Suprapubic skin (tissue), 4 donors: Measurements from ENCODE around the gene RBMS1.

Experiments
- CTCF ChIP-seq, 2 donors: fragments of 200-600 bp in 1 of 2; fragments of 450-650 bp in 1 of 2; sonication (generic) in 1 of 2; IDR thresholded peaks; one replicate each; pipeline ENCODE4 v1.5.1; 2016 to 2019; ENCODE audit warnings: antibody characterized with exemption in 2 of 2, mild to moderate bottlenecking in 1 of 2, moderate library complexity in 1 of 2
- EP300 ChIP-seq: sonication (generic); formaldehyde crosslinking; IDR thresholded peaks from one replicate; pipeline ENCODE4 v1.6.1; 2017; ENCODE audit warnings: antibody characterized with exemption
- POLR2A ChIP-seq, 2 donors: fragments of 450-650 bp; IDR thresholded peaks; one replicate each; pipeline ENCODE4 v1.6.1; 2017; ENCODE audit warnings: antibody characterized with exemption in 2 of 2, mild to moderate bottlenecking in 2 of 2, moderate library complexity in 2 of 2
- POLR2AphosphoS5 ChIP-seq, 3 donors: sonication (generic); formaldehyde crosslinking; IDR thresholded peaks; one replicate each; pipeline ENCODE4 v1.6.1; 2017; ENCODE audit warnings: antibody characterized with exemption in 3 of 3

- TF ChIP-seq POLR2A (IDR thresholded peaks at IDR 0.05) (no peak), CTCF (IDR thresholded peaks at IDR 0.05) (no peak), POLR2AphosphoS5 (IDR thresholded peaks at IDR 0.05) (no peak), EP300 (no peak)
Measured at GRCh38 chr2:160427629-160428404, 65.8 kb downstream of the RBMS1 start.
